GM18505 (cell line): Measurements from ENCODE around the gene SPATA21.
"Not testable (repeated sequence)": the region's sequence is repeated elsewhere in the genome, so short reads cannot be mapped to it uniquely, and the experiment has no call there.

Source experiments
- ATAC-seq: cut with Tn5 transposase; IDR thresholded peaks from one replicate; pipeline ENCODE4 v1.9.1; 2021; ENCODE audit not compliant: unreplicated experiment
- POLR2A ChIP-seq: IDR thresholded peaks from 4 replicates; pipeline ENCODE4 v1.6.1; 2011; ENCODE audit warnings: borderline replicate concordance; ENCODE audit not compliant: insufficient read depth, insufficient read length; ENCODE audit errors: extremely low read depth

The SPATA21 gene, protein sequence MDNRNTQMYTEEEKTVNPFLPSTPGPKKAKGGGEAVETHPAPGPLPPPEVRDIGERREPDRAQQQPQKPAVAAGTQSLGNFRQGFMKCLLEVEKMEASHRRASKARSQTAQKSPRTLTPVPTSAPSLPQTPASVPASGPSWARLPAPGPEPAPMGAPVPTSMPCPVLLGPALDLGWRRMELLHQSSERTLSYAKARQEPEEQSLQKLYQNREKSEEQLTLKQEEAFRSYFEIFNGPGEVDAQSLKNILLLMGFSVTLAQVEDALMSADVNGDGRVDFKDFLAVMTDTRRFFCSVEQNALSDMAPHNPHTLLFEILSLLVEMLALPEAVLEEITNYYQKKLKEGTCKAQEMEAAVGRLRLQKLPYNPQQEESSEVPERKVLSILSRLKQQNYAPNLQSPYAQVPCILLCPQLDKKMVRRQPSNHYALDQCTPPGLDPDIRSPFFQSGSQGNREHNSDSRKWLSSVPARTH

GRCh38 chr1:16436946-16437474 is at the start of gene SPATA21:
TSS of gene SPATA21 (minus strand) at chr1:16437424. CDS start at chr1:16431371, 6,053 bp downstream.
- ATAC-seq = no peak
- no peak for TF ChIP-seq POLR2A

DNA sequence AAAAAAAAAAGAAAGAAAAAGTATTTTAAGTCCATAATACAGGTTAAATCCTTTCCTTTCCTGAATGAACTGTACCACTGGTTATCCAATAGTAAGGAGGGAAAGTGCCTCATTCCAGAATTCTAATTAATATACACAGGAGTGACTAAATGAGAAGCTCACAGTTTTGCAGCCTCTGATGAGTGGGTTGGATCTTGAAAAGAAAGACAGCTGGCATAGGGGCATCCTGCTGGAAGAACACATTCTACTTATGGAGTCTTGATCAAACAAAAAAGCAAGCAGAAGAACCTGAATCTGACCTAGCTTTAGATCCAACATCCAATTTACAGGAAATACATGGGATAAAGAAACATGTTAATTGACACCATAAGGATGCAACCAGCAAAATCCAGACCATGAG is 49.8 kb upstream of the SPATA21 start:
- ATAC-seq = not testable (repeated sequence)

DNA sequence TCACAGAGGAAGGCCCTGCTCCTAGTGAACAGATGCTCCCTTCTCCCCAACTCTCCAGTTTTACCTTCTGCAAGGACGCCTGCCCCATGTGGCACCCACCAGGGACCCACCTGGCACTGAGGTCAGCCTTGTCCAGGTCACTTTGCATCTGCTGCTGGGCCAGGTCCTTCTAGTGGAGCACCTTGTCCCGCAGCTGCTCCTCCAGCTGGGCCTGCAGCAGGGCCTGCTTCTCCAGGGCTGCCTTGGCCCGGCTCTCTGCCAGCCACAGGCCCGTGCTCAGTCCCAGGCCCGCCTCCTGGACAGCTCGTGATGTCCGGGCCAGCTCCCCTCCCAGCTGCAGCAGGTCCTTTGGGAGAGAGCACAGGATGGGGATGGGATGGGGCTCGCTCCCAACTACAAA is 49.1 kb upstream of the SPATA21 start:
- ATAC-seq = not testable (repeated sequence)

DNA sequence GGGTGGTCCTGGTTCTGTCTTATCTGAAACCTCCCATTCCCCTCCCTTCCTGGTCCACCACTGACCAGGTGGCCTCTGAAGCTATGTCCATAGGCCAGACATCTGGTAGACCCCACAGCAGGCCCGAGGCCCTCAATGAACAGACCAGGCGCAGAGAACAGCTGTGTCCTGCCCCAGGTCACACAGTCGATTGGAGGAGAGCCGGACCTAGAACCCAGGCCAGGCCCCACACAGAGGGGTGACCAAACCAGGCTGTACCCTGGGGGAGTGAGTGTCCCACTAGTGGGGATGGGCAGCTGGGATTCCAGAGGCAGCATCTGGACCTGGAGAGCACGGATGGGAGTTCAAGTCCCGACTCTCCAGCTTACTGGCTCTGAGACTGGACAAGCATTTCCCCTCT is 47.7 kb upstream of the SPATA21 start:
- ATAC-seq = no peak
- no peak for TF ChIP-seq POLR2A

DNA sequence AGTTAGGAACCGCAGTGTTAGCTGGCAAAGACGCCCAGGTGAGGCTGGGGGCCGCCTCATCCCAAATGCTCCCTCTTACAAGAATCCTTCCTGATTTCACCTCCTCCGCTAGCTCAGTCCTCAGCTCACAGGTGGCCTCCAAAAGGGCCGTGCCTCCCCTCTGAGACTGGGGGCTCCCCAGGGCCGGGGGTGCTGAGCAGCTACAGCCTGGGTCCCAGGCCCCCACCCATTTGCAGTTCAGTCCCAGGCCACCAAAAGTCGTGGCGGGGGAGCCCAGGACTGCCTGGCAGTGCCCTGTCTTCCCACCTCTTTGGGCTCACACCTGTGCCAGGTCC is 47.2 kb upstream of the SPATA21 start:
- ATAC-seq = no peak
- TF ChIP-seq POLR2A = no peak

GRCh38 chr1:16483639-16484500 is 46.6 kb upstream of the SPATA21 start:
- ATAC-seq = not testable (repeated sequence)

DNA sequence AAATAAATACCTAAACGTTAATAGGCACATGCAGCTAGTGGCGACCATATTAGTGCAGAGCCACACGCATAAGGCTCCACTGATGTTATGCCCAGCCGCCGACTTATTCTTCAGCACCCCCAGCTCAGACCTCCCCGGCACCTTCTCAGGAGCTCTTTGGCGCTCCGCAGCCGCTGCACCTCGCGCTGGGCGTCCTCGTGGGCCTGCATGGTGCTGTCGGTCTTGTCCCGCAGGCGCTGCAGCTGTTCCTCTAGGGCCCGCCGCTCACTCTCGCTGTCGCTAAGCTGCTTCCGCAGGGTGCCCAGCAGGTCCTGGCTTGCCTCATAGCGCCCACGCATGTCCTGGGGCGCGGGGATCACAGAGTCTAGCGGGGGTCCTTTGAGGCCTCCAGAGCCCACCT is 45.9 kb upstream of the SPATA21 start:
- not testable (repeated sequence) for ATAC-seq

DNA sequence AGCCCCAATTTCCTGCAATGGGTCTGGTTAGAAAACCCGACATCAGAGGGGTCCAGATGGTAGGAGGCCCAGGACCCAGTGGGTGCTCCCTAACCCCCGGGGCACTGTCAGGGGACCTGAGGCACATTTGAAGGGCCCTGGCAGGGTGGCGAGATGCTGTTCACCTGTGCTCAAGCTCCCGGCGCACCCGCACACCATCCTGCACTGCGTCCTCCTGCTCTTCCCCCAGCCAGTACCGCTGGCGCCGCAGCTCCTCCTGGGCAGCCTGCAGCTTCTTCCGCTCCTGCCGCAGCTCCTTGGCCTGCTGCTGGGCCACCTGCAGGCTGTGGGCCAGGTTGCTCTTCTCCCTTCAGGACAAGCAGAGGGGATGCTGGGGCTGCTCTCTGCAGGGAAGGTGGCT is 40.9 kb upstream of the SPATA21 start:
- no peak for ATAC-seq
- no peak for TF ChIP-seq POLR2A

DNA sequence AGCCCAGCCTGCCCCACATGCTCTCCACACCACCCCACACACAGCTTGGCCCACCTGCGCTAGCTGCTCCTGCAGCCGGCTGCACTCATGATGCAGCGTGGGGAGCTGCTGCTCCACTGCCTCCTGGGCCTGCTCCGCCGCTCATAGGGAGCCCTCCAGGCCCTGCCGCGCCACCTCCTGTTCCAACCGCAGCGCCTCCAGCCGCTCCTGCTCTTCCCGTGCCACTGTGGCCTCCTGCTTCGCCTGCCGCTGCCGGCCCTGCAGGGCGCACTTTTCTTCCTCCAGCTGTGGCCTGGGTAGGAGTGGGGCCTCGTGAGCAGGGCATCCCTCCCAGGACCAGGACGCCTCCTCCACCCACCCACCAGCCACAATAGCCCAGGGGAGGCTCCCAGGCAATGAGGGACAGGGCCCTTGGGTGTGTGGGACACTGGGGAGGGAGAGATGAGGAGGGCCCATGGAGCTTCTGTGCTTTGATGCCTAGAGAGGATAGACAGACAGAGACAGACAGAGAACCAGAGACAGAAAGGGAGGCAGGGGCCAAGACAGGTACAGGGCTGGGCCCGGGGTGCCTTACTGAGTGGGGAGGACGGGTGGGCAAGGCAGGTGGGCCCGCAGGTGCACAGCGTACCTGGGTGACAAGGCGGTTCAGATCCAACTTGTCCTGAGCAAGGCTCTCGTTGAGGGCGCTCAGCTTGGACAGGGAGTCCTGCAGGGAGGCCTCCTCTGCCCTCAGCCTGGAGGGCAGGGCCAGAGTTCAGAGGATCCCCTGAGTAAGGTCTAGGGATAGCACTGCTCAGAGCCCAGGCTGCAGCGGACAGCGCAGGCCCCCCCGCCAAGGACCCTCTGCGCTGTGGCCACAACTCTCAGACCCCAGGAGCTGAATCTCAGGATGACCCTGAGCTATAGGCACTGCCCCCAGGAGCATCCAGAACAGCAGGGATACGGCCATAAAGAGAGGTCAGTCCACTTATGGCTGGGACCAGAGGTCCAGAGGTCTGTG is 38.8 kb upstream of the SPATA21 start:
- ATAC-seq = not testable (repeated sequence)

- not testable (repeated sequence) for ATAC-seq
Measured at GRCh38 chr1:16474891-16475290, 37.7 kb upstream of the SPATA21 start.

DNA sequence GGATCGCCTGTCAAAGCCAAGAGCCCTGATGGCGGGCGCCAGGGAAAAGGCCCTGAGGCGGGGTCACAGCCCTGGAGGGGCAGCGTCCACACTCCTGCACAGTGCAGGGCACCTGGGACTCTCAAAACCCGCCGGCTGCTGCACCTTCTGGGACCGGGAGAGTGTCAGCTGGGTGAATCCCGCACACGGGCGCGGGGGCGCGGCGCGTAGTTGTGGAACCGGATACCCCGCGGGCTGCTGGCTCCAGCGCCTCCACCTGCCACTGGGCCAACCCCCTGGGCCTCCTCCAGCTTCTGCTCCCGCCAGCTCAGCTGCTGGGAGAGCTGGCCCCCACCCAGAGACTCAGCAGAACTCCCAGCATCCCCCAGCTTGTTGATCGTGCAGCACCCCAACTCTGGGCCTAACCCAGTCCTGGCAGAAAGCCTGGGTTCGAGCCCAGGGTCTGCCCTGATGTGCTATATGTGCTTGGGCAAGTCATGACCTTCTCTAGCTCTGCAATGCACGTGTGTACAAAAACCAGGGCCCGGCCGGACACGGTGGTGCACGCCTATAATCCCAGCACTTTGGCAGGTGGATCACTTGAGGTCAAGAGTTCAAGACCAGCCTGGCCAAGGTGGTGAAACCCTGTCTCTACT is 37.1 kb upstream of the SPATA21 start:
- TF ChIP-seq POLR2A = no peak
- ATAC-seq = no peak

GRCh38 chr1:16468558-16468957 is 31.3 kb upstream of the SPATA21 start:
- no peak for ATAC-seq
- no peak for TF ChIP-seq POLR2A
